GM23338 (cell line): ENCODE measurements around the gene ZNF469. TPM values are rescaled to one million over a fixed set of nuclear protein-coding genes. Genes with fewer than 3 reads are reported as not detected.
A peak's percentile ranks its signal among the peaks of the same experiment; 100 is the strongest.

ENCODE experiments used
- ATAC-seq: fragments of 200-7000 bp; cut with Tn5 transposase; 3 replicates; pipeline ENCODE4 v1.9.1; 2020
- DNase-seq: peaks from one replicate; pipeline ENCODE4 v3.0.0-alpha.2; 2015; ENCODE audit warnings: low spot score
- H2AFZ ChIP-seq: fragments of 200-600 bp; sonication (generic); 2 replicates; pipeline ENCODE4 v1.8.0; 2016; ENCODE audit warnings: antibody characterized with exemption, mild to moderate bottlenecking, moderate library complexity
- H3F3A ChIP-seq: fragments of 200-600 bp; sonication (generic); replicated peaks from 2 replicates; pipeline ENCODE4 v1.8.0; 2017; ENCODE audit warnings: antibody characterized with exemption, mixed run types, low read depth
- H3K27ac ChIP-seq: fragments of 200-600 bp; sonication (generic); 2 replicates; pipeline ENCODE4 v1.6.1; 2016; ENCODE audit warnings: low read depth
- H3K27me3 ChIP-seq: fragments of 200-600 bp; sonication (generic); 2 replicates; pipeline ENCODE4 v1.8.0; 2016; ENCODE audit warnings: mild to moderate bottlenecking, mixed run types, moderate library complexity; ENCODE audit not compliant: insufficient read depth
- H3K36me3 ChIP-seq: fragments of 200-600 bp; sonication (generic); 2 replicates; pipeline ENCODE4 v1.8.0; 2016; ENCODE audit warnings: mild to moderate bottlenecking; ENCODE audit not compliant: insufficient read depth
- H3K4me1 ChIP-seq: fragments of 200-600 bp; sonication (generic); 2 replicates; pipeline ENCODE4 v1.8.0; 2016; ENCODE audit warnings: mild to moderate bottlenecking, moderate library complexity; ENCODE audit not compliant: insufficient read depth
- H3K4me2 ChIP-seq: fragments of 200-600 bp; sonication (generic); 2 replicates; pipeline ENCODE4 v1.7.1; 2017; ENCODE audit warnings: mixed run types
- H3K4me3 ChIP-seq: fragments of 200-600 bp; sonication (generic); 2 replicates; pipeline ENCODE4 v1.6.1; 2016; ENCODE audit warnings: mixed run types
- H3K79me2 ChIP-seq: fragments of 200-600 bp; sonication (generic); replicated peaks from 2 replicates; pipeline ENCODE4 v1.8.0; 2017; ENCODE audit warnings: mild to moderate bottlenecking; ENCODE audit not compliant: insufficient read depth
- H3K9me2 ChIP-seq: fragments of 200-600 bp; sonication (generic); 2 replicates; pipeline ENCODE4 v1.8.0; 2017; ENCODE audit not compliant: insufficient read depth
- H4K20me1 ChIP-seq: fragments of 200-600 bp; sonication (generic); replicated peaks from 2 replicates; pipeline ENCODE4 v1.8.0; 2017; ENCODE audit warnings: mild to moderate bottlenecking; ENCODE audit not compliant: insufficient read depth
- H3K27ac Mint-ChIP-seq: 2 replicates; pipeline ENCODE4 v1.8.0; 2020; ENCODE audit warnings: inconsistent platforms, mild to moderate bottlenecking, moderate library complexity, mixed read lengths
- H3K27me3 Mint-ChIP-seq: 3 replicates; pipeline ENCODE4 v1.8.0; 2022; ENCODE audit warnings: low read depth, mild to moderate bottlenecking, moderate library complexity, mixed read lengths, inconsistent platforms; ENCODE audit not compliant: insufficient read depth, poor library complexity
- H3K36me3 Mint-ChIP-seq: 3 replicates; pipeline ENCODE4 v1.8.0; 2021; ENCODE audit warnings: low read depth, mild to moderate bottlenecking, inconsistent platforms, moderate library complexity, mixed read lengths
- H3K4me1 Mint-ChIP-seq: 3 replicates; pipeline ENCODE4 v1.8.0; 2020; ENCODE audit warnings: mild to moderate bottlenecking, inconsistent platforms, mixed read lengths
- H3K4me3 Mint-ChIP-seq: 3 replicates; pipeline ENCODE4 v1.8.0; 2021; ENCODE audit warnings: moderate library complexity, mild to moderate bottlenecking, inconsistent platforms, mixed read lengths
- H3K9me3 Mint-ChIP-seq: 3 replicates; pipeline ENCODE4 v1.8.0; 2020; ENCODE audit warnings: moderate library complexity, mild to moderate bottlenecking, inconsistent platforms, mixed read lengths
- EZH2 ChIP-seq: fragments of 200-600 bp; sonication (generic); IDR thresholded peaks from one replicate; pipeline ENCODE4 v1.8.0; 2017; ENCODE audit warnings: antibody characterized with exemption, mild to moderate bottlenecking, low read depth; ENCODE audit not compliant: unreplicated experiment
- EZH2phosphoT487 ChIP-seq: fragments of 200-600 bp; sonication (generic); IDR thresholded peaks from one replicate; pipeline ENCODE4 v1.8.1; 2018; ENCODE audit warnings: antibody characterized with exemption; ENCODE audit not compliant: unreplicated experiment
- NANOG ChIP-seq: IDR thresholded peaks from 2 replicates; pipeline ENCODE4 v1.6.1; 2016; ENCODE audit warnings: antibody characterized with exemption, borderline replicate concordance
- POLR2AphosphoS5 ChIP-seq: IDR thresholded peaks from 2 replicates; pipeline ENCODE4 v1.6.1; 2016; ENCODE audit warnings: antibody characterized with exemption, low read depth
- REST ChIP-seq: IDR thresholded peaks from one replicate; pipeline ENCODE4 v1.6.1; 2018; ENCODE audit warnings: antibody characterized with exemption; ENCODE audit not compliant: unreplicated experiment
- STAT1 ChIP-seq: IDR thresholded peaks from one replicate; pipeline ENCODE4 v1.6.1; 2016; ENCODE audit warnings: antibody characterized with exemption; ENCODE audit not compliant: unreplicated experiment
- polyA plus RNA-seq: library from polyadenylated mRNA; unstranded; fragments of >200 nt; fragmentation: Nextera tagmentation; extraction: Ambion mirVana; gene quantifications from 2 replicates; pipeline ENCODE4 v1.2.1, GENCODE V29; 2016
- total RNA-seq: library from RNA; depleted of rRNA; stranded (reverse); fragments of >200 nt; shearing (Covaris generic); gene quantifications from 2 replicates; pipeline ENCODE4 v1.2.3, GENCODE V29; 2014
- TF ChIP-seq, protein P1 (sequence below), 2 experiments: fragments of 200-600 bp in 1 of 2; sonication (generic) in 1 of 2; conservative IDR thresholded peaks; 2 replicates each; pipeline versions ENCODE4 v1.5.1 to v1.6.1; 2016 to 2017; ENCODE audit warnings: antibody characterized with exemption in 2 of 2, low read depth in 2 of 2, mild to moderate bottlenecking in 2 of 2, moderate library complexity in 1 of 2

The ZNF469 gene
- total and polyA plus RNA-seq, 2 experiments from 2014 or later, result 0.23 to 1.9 TPM

DNA sequence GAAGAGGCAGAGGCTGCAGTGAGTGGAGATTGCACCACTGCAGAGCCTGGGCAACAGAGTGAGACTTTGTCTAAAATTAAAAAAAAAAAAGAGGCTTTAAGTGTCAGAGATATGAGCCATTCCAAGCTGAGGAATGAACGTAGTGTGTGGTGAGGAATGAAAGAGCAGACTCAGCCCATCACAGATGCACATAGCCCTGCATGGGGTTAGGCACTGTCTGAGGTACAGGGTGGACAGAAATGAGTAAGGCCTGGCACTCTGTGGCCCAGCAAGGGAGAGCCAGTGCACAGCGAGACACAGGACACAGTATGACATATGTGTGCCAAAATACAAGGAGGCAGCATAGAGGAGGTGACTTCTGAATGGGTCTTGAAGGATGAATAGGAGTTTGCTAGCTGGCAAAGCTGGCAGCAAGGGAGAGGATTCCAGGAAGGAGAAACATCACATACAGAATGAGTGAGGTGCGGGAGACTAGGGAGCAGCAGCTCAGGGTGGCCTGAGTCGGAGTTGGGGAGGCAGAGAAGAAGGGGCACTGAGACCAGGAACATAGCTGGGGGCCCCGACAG is 8.7 kb upstream of the ZNF469 start (continued):
- TF ChIP-seq EZH2, result no peak
- TF ChIP-seq EZH2phosphoT487, result no peak
- TF ChIP-seq, protein P1, sequence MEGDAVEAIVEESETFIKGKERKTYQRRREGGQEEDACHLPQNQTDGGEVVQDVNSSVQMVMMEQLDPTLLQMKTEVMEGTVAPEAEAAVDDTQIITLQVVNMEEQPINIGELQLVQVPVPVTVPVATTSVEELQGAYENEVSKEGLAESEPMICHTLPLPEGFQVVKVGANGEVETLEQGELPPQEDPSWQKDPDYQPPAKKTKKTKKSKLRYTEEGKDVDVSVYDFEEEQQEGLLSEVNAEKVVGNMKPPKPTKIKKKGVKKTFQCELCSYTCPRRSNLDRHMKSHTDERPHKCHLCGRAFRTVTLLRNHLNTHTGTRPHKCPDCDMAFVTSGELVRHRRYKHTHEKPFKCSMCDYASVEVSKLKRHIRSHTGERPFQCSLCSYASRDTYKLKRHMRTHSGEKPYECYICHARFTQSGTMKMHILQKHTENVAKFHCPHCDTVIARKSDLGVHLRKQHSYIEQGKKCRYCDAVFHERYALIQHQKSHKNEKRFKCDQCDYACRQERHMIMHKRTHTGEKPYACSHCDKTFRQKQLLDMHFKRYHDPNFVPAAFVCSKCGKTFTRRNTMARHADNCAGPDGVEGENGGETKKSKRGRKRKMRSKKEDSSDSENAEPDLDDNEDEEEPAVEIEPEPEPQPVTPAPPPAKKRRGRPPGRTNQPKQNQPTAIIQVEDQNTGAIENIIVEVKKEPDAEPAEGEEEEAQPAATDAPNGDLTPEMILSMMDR (conservative IDR thresholded peaks at IDR 0.05; ENCODE audit: low read depth in 2 of 2), result no peak

GRCh38 chr16:88374736-88375135 is 8.0 kb upstream of the ZNF469 start:
- Mint-ChIP-seq H3K27ac (no peak overlapping the region), H3K4me3 (no peak overlapping the region), H3K36me3 (no peaks in the 10 kb centered on the region), H3K27me3 (no peaks in the 10 kb centered on the region), H3K9me3 (no peaks in the 10 kb centered on the region; the same call in 2 of the 3 replicates), H3K4me1 (no peaks in the 10 kb centered on the region; the same call in 2 of the 3 replicates)
- H3K4me1 ChIP-seq, result no peaks in the 10 kb centered on the region
- H3K27ac ChIP-seq, result no peak overlapping the region
- ATAC-seq (no peak), DNase-seq (no peak)
- H3K4me2 ChIP-seq, result no peak overlapping the region
- H3K9me2 ChIP-seq, result peaks cover 8% of the 10 kb centered on the region; the same call in 1 of the 2 replicates
- no peak overlapping the region for H2AFZ ChIP-seq
- H3F3A ChIP-seq, result no peaks in the 10 kb centered on the region
- no peak overlapping the region for H3K4me3 ChIP-seq
- no peaks in the 10 kb centered on the region for H3K27me3 ChIP-seq
- H3K36me3 ChIP-seq, result no peaks in the 10 kb centered on the region
- no peak for TF ChIP-seq EZH2phosphoT487
- no peaks in the 10 kb centered on the region for H4K20me1 ChIP-seq
- no peaks in the 10 kb centered on the region for H3K79me2 ChIP-seq

- no peaks in the 10 kb centered on the region for H3K27me3 ChIP-seq
- no peaks in the 10 kb centered on the region for H3K4me1 ChIP-seq
- no peaks in the 10 kb centered on the region for H3K79me2 ChIP-seq
- Mint-ChIP-seq H3K27ac (no peak overlapping the region), H3K9me3 (no peaks in the 10 kb centered on the region; the same call in 2 of the 3 replicates), H3K4me1 (no peaks in the 10 kb centered on the region; the same call in 2 of the 3 replicates), H3K4me3 (no peak overlapping the region), H3K27me3 (no peaks in the 10 kb centered on the region), H3K36me3 (no peaks in the 10 kb centered on the region)
- ATAC-seq (no peak), DNase-seq (no peak)
- no peak overlapping the region for H3K4me2 ChIP-seq
- no peak overlapping the region for H3K4me3 ChIP-seq
- H4K20me1 ChIP-seq, result no peaks in the 10 kb centered on the region
- no peaks in the 10 kb centered on the region for H3K36me3 ChIP-seq
- peaks cover under 1% of the 10 kb centered on the region for H3F3A ChIP-seq
- H3K27ac ChIP-seq, result no peak overlapping the region
- H3K9me2 ChIP-seq, result peaks cover 8% of the 10 kb centered on the region; the same call in 1 of the 2 replicates
- H2AFZ ChIP-seq, result 0 out of 2 replicates have a peak overlapping the region, but pooled peaks have one; percentile 38
- no peak for TF ChIP-seq POLR2AphosphoS5
- TF ChIP-seq NANOG, result no peak
- no peak for TF ChIP-seq EZH2
- no peak for TF ChIP-seq STAT1
- TF ChIP-seq REST, result no peak
- TF ChIP-seq EZH2phosphoT487, result no peak
Observed at GRCh38 chr16:88375236-88375975, 7.4 kb upstream of the ZNF469 start.
